ENCODE results near the gene POPDC3. TPM values are rescaled to one million over a fixed set of nuclear protein-coding genes. Genes with fewer than 3 reads are reported as not detected.

Gene POPDC3
- total RNA-seq, 1 donor from 2014 or later = not detected

DNA sequence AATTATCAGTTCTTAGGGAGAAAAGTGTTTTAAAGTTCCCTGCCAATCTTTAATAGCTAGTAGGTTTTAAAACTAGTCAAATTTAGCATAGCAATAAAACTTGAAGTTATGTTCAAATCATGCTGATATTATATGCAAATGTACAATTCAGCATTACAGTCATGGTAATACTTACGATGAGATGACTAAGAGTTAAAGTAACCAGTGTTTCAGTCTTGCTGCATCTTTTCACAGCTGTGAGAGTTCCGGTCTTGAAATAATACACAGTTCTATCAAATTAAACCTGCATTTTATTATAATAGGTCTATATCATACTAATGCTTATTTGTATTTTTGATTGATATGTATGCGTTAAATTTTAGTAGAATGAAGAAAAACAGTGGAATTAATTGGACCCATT, 26.1 kb downstream of the POPDC3 start:
- no peak for ATAC-seq

DNA sequence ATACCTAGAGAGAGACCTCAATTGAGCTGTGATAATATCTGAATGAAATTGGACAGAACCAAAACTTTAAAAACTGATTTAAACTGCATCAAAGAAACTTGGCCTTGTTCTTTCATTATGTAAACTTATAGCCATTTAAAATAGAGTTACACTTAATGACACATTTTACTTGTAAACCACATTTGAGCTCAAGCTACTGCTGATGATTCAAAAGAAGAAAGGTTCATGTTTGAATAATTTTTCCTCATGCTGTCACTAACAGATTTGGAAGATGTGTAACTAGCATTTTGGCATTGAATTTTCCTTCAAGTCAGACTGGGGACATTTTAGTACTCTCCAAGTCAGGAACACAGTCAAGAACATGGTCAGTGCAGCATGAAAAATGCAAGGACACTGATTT, 26.9 kb downstream of the POPDC3 start:
- DNase-seq (ENCODE audit: low spot score) (no peak), ATAC-seq (no peak)

More for the DNA sequence above, 26.1 kb downstream of the POPDC3 start:
- DNase-seq (ENCODE audit: low spot score) = no peak

GRCh38 chr6:105151644-105152043, 28.2 kb downstream of the POPDC3 start:
- DNase-seq (ENCODE audit: low spot score) = no peak
- ATAC-seq = no peak

DNA sequence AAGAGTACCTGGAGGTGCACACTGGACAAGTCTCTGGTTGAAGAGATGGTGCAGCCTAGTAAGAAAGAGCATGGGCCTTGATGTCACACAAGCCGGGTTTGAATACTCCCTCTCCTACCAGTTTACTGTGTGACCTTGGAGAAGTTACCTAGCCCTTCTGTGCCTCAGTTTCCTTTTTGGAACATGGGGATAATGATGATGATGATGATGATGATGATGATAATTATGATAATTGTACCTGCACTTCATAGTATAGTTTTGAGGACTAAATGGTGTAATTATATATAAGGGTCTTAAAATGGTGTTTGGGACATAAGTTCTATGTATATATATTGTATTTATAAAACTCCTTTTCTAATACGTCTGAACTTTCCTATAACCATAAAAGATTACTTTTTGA, 41.7 kb downstream of the POPDC3 start:
- ATAC-seq (no peak), DNase-seq (ENCODE audit: low spot score) (no peak)

DNA sequence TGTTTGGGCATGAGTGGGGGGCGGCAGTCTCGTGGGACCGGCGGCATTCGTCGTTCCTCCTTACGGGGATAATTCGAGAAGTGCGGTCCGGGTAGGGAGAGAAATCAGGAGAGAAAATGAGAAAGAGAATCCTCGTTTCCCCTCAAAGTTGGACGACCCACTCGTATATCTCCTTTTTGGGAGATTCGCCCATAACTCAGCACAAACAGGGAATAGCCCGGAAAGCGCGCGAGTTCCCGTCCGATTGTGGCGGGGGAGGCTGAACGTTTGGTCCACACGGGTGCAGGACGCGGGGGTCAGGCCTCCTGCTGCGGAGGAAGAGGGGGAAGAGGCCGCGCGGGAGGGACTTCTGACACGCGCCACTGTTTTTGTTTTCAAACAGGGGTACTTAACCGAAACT, 42.4 kb downstream of the POPDC3 start:
- no peak for DNase-seq (ENCODE audit: low spot score)
- ATAC-seq = no peak

- peak; percentile 86 for ATAC-seq
- peak; percentile 55 for DNase-seq (ENCODE audit: low spot score)
These were observed 43.1 kb downstream of the POPDC3 start for GRCh38 chr6:105136431-105137350.

GRCh38 chr6:105135907-105136430, 43.8 kb downstream of the POPDC3 start:
- no peak for ATAC-seq
- DNase-seq (ENCODE audit: low spot score) = no peak

GRCh38 chr6:105135056-105135455, 44.8 kb downstream of the POPDC3 start:
- DNase-seq (ENCODE audit: low spot score) = no peak

DNA sequence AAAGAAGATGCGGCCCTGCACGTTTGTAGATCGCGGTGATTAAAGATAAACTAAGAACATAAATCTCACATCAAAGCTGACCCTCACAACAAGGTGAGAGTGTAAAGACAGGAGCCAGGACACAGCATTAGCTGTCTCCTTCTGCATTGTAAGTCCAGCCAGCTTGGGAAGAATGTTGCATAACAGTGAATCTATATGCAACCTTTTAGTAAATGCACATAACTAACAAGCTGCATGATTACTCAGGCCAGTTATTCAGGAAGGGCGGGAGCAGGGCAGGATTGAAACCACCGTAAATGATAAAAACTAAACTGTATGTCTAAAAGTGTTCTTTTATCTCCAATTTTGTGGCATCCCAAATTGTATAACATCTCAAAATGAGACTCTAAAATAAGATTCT, 57.1 kb downstream of the POPDC3 start:
- DNase-seq (ENCODE audit: low spot score) = no peak
- ATAC-seq = no peak

More at GRCh38 chr6:105135056-105135455, 44.8 kb downstream of the POPDC3 start:
- no peak for ATAC-seq

DNA sequence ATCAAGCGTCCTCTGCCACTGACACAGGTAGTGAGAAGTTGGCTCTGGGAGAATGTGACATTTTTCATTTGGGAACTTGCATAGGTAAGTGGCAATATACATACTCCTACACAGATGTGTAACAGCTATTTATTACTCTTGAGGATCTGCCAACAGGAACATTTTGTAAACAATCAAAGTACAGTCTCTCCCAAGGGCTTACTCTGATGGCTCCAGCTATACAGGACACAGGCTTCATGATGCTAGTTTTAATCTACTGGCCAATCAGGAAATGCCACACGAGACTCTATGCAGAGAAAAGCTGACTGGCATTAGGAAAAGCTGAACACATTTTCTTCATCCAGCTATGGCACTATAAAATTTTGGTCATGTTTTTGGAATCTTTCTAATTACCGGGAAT, 57.8 kb downstream of the POPDC3 start:
- DNase-seq (ENCODE audit: low spot score) (no peak), ATAC-seq (no peak)

DNA sequence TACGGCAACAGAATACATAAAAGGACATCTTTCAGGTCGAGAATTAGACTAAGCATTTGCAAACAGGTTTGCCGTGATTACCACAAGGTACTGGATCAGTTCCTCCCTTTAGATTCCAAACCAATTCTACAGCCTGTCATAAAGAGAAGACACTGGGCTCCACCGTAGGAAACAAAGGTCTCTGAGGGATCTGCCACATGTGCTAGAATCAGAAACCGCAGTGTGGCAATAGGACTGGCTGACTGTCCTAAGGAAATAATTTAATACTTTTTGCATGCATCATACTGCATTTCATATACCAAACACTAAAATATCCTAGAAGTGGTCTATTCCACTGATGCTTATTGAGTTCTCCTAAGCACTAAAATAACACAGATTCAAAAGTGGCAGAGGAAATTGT, 59.2 kb downstream of the POPDC3 start:
- DNase-seq (ENCODE audit: low spot score) = no peak
- ATAC-seq = no peak

DNA sequence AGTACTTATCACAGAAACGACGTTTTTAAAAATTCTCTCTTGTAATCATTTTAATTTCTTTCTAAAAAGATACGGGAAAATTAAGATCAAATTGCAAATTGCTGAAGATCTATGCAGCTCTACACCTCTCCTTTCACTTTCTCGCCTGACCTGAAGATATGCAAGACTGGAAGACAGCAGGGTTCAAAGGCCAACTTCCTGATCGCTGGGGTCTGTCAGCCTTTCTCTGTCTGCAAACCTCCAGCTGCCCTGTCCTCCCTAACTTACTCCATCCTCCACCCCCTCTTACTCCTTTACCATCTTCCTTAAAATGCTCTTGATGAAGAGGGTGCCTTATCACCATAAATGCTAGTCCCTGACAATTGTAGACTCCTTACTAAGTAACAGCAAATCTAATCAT, 63.7 kb downstream of the POPDC3 start:
- DNase-seq (ENCODE audit: low spot score) = no peak
- ATAC-seq = no peak

GRCh38 chr6:105113422-105113821, 66.4 kb downstream of the POPDC3 start:
- no peak for ATAC-seq

GRCh38 chr6:105112577-105112976, 67.2 kb downstream of the POPDC3 start:
- ATAC-seq (no peak), DNase-seq (ENCODE audit: low spot score) (no peak)

More at GRCh38 chr6:105113422-105113821, 66.4 kb downstream of the POPDC3 start:
- no peak for DNase-seq (ENCODE audit: low spot score)

DNA sequence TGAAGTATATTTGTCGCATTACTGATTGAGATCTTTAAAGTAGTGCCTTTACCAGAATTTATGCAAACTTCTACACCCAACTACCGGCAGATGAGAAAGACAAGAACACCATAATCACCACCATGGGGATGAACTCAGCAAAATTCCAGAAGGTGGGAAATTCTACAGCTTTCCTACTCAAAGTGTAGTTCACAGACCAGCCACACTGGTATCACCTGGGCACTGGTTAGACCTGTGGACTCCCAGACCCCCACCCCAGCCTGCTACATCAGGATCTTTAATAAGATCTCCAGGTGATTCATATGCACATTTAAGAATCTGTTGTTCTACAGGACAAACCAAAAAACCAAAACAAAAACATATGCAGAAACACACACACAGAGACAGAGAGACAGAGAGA, 67.9 kb downstream of the POPDC3 start:
- ATAC-seq (no peak), DNase-seq (ENCODE audit: low spot score) (no peak)

DNA sequence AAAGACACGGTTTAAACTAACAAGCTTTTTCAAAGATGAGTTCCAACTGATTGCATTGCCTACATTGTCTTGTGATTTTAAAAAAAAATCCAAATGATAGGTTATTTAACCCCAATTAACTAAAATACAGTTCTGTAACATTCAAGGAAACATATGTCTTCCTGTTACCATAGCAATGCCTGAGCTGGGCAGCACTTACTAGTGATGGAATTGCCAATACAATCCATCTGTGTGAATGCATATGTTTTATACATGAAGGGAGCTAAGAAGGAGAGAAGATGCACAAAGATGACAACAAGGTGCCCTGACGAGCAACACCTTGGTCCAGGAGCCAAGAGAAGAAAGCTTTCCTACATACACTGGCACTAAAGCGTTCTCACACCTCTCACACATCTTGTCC, 68.7 kb downstream of the POPDC3 start:
- ATAC-seq = no peak
- DNase-seq (ENCODE audit: low spot score) = no peak

GRCh38 chr6:105109955-105110895, 69.6 kb downstream of the POPDC3 start:
- DNase-seq (ENCODE audit: low spot score) (no peak), ATAC-seq (no peak)

DNA sequence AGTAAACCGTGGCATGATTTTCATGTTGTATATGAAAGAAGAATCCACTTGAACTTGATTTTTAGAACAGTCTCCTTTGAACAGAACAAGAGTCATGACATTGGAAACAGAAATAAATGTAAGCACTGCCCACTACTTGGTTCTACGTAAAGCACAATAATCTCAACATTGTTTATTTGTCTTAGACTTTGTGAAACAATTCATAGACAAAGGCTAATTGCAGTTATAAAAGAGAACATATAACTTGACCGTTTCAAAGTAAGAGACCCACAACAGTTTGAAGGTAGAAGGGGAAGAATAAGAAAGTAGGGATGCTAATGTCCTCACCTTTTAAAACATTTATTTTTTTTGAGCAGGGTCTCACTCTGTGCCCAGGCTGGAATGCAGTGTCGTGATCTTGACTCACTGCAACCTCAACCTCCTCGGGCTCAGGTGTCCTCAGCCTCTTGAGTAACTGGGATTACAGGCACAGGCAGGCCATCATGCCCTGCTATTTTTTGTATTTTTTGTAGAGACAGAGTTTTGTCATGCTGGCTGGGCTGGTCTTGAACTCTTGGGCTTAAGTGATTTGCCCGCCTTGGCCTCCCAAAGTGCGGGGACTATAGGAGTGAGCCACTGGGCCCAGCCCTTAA, 71.1 kb downstream of the POPDC3 start:
- DNase-seq (ENCODE audit: low spot score) (no peak), ATAC-seq (no peak)
